Measurements from ENCODE around the gene VWA3A.
"Not testable (repeated sequence)": the region's sequence is repeated elsewhere in the genome, so short reads cannot be mapped to it uniquely, and the experiment has no call there.

The VWA3A gene

GRCh38 chr16:22092143-22092933, at the start of gene VWA3A:
TSS of gene VWA3A (plus strand) at chr16:22092541. CDS start at chr16:22092638, 97 bp downstream.
- peak; percentile 0 to 37 for DNase-seq

- not testable (repeated sequence) for DNase-seq
These were observed 48.5 kb upstream of the VWA3A start for GRCh38 chr16:22043882-22044281.

- DNase-seq, result not testable (repeated sequence)
These were observed 46.5 kb upstream of the VWA3A start for GRCh38 chr16:22045888-22046287.

- DNase-seq, result no peak
These were observed 41.4 kb upstream of the VWA3A start for GRCh38 chr16:22050963-22051362.

- DNase-seq, result no peak
These were observed 39.4 kb upstream of the VWA3A start for GRCh38 chr16:22052980-22053379.

GRCh38 chr16:22053921-22054341, 38.4 kb upstream of the VWA3A start:
- DNase-seq, result no peak

- DNase-seq, result no peak
These were observed 37.3 kb upstream of the VWA3A start for GRCh38 chr16:22054847-22055590.

GRCh38 chr16:22055881-22056280, 36.5 kb upstream of the VWA3A start:
- DNase-seq, result no peak

- DNase-seq, result no peak
These were observed 28.4 kb upstream of the VWA3A start for GRCh38 chr16:22063888-22064467.

- DNase-seq, result no peak
These were observed 27.1 kb upstream of the VWA3A start for GRCh38 chr16:22065252-22065651.

- DNase-seq, result no peak
These were observed 21.7 kb upstream of the VWA3A start for GRCh38 chr16:22070361-22071330.

GRCh38 chr16:22071331-22071910, 20.9 kb upstream of the VWA3A start:
- DNase-seq, result no peak

- no peak for DNase-seq
These were observed 19.0 kb upstream of the VWA3A start for GRCh38 chr16:22073350-22073749.

GRCh38 chr16:22075043-22075757, 17.1 kb upstream of the VWA3A start:
- DNase-seq, result no peak

GRCh38 chr16:22075776-22076175, 16.6 kb upstream of the VWA3A start:
- DNase-seq, result no peak

GRCh38 chr16:22077700-22078313, 14.5 kb upstream of the VWA3A start:
- peak; percentile 12 to 61 for DNase-seq

- DNase-seq, result no peak
These were observed 13.7 kb upstream of the VWA3A start for GRCh38 chr16:22078656-22079055.

GRCh38 chr16:22081050-22081449, 11.3 kb upstream of the VWA3A start:
- DNase-seq, result no peak

- DNase-seq, result no peak
These were observed 5.9 kb upstream of the VWA3A start for GRCh38 chr16:22086440-22086839.

- no peak for DNase-seq
These were observed 3.7 kb upstream of the VWA3A start for GRCh38 chr16:22088642-22089041.

GRCh38 chr16:22089910-22090309, 2.4 kb upstream of the VWA3A start:
- DNase-seq, result no peak
